Fibroblast of peridontal ligament (primary cell): Measurements from ENCODE around the gene AGTR1.
"Not testable (repeated sequence)": the region's sequence is repeated elsewhere in the genome, so short reads cannot be mapped to it uniquely, and the experiment has no call there.

Experiments
- DNase-seq: peaks from one replicate; pipeline ENCODE4 v3.0.0-alpha.2; 2010; ENCODE audit errors: extremely low read depth

AGTR1 gene

GRCh38 chr3:148718982-148719862 is 21.5 kb downstream of the AGTR1 start:
- DNase-seq, result peak; percentile 60

- no peak for DNase-seq
Measured at GRCh38 chr3:148720873-148721272, 23.2 kb downstream of the AGTR1 start.

- DNase-seq, result peak; percentile 64
Measured at GRCh38 chr3:148723631-148724030, 25.9 kb downstream of the AGTR1 start.

- DNase-seq, result peak; percentile 54
Measured at GRCh38 chr3:148727231-148727630, 29.5 kb downstream of the AGTR1 start.

GRCh38 chr3:148728753-148729152 is 31.1 kb downstream of the AGTR1 start:
- DNase-seq, result peak; percentile 21

- DNase-seq, result peak; percentile 17
Measured at GRCh38 chr3:148729476-148730055, 31.9 kb downstream of the AGTR1 start.

GRCh38 chr3:148730676-148731075 is 33.0 kb downstream of the AGTR1 start:
- no peak for DNase-seq

GRCh38 chr3:148735597-148735996 is 37.9 kb downstream of the AGTR1 start:
- no peak for DNase-seq

GRCh38 chr3:148736086-148736485 is 38.4 kb downstream of the AGTR1 start:
- DNase-seq, result no peak

- DNase-seq, result no peak
Measured at GRCh38 chr3:148737104-148737530, 39.4 kb downstream of the AGTR1 start.

- DNase-seq, result no peak
Measured at GRCh38 chr3:148739720-148740119, 42.0 kb downstream of the AGTR1 start.

- no peak for DNase-seq
Measured at GRCh38 chr3:148740291-148740690, 42.6 kb downstream of the AGTR1 start.

- DNase-seq, result no peak
Measured at GRCh38 chr3:148741219-148741618, 43.5 kb downstream of the AGTR1 start.

GRCh38 chr3:148742118-148742517 is 44.4 kb downstream of the AGTR1 start:
- no peak for DNase-seq

- DNase-seq, result no peak
Measured at GRCh38 chr3:148746053-148746452, 48.4 kb downstream of the AGTR1 start.

- DNase-seq, result no peak
Measured at GRCh38 chr3:148748283-148748682, 50.6 kb downstream of the AGTR1 start.

GRCh38 chr3:148750296-148750695 is 52.6 kb downstream of the AGTR1 start:
- no peak for DNase-seq

- DNase-seq, result no peak
Measured at GRCh38 chr3:148751461-148751860, 53.8 kb downstream of the AGTR1 start.

- DNase-seq, result not testable (repeated sequence)
Measured at GRCh38 chr3:148753385-148753784, 55.7 kb downstream of the AGTR1 start.

GRCh38 chr3:148755570-148755969 is 57.9 kb downstream of the AGTR1 start:
- DNase-seq, result no peak

- DNase-seq, result no peak
Measured at GRCh38 chr3:148756311-148756710, 58.6 kb downstream of the AGTR1 start.

- DNase-seq, result peak; percentile 92
Measured at GRCh38 chr3:148757238-148758215, 59.8 kb downstream of the AGTR1 start.
